Measurements from ENCODE around the gene TMEM183A. TPM values are rescaled to one million over a fixed set of nuclear protein-coding genes. Genes with fewer than 3 reads are reported as not detected.

The TMEM183A gene
- total RNA-seq, 1 donor from 2014 or later = 76.5 TPM

- no peak for TF ChIP-seq CTCF (conservative IDR thresholded peaks at IDR 0.05)
- peaks cover 14% of the 10 kb centered on the region for H3K4me1 Mint-ChIP-seq
Measured at GRCh38 chr1:203060115-203060514, 52.9 kb downstream of the TMEM183A start.

GRCh38 chr1:203063287-203063686 lies 56.1 kb downstream of the TMEM183A start:
- H3K27ac Mint-ChIP-seq (ENCODE audit: unreplicated experiment) = no peak overlapping the region
- H3K9me3 Mint-ChIP-seq = no peaks in the 10 kb centered on the region
- no peaks in the 10 kb centered on the region for H3K27me3 Mint-ChIP-seq (ENCODE audit: low read depth)

More at GRCh38 chr1:203060115-203060514, 52.9 kb downstream of the TMEM183A start:
- H3K4me3 Mint-ChIP-seq = no peak overlapping the region
- no peak for DNase-seq (ENCODE audit: low read depth, low spot score)
- H3K27me3 Mint-ChIP-seq (ENCODE audit: low read depth) = no peaks in the 10 kb centered on the region
- H3K27ac Mint-ChIP-seq (ENCODE audit: unreplicated experiment) = no peak overlapping the region
- H3K36me3 Mint-ChIP-seq (ENCODE audit: low read depth) = no peaks in the 10 kb centered on the region
- no peaks in the 10 kb centered on the region for H3K9me3 Mint-ChIP-seq

GRCh38 chr1:203065191-203065590 lies 58.0 kb downstream of the TMEM183A start:
- Mint-ChIP-seq H3K27me3 (ENCODE audit: low read depth) (no peaks in the 10 kb centered on the region), H3K9me3 (no peaks in the 10 kb centered on the region), H3K4me1 (peaks cover 17% of the 10 kb centered on the region), H3K4me3 (no peak overlapping the region), H3K27ac (ENCODE audit: unreplicated experiment) (no peak overlapping the region), H3K36me3 (ENCODE audit: low read depth) (no peaks in the 10 kb centered on the region)
- TF ChIP-seq CTCF (conservative IDR thresholded peaks at IDR 0.05) = no peak
- no peak for DNase-seq (ENCODE audit: low read depth, low spot score)

More at GRCh38 chr1:203063287-203063686, 56.1 kb downstream of the TMEM183A start:
- no peak for DNase-seq (ENCODE audit: low read depth, low spot score)
- TF ChIP-seq CTCF (conservative IDR thresholded peaks at IDR 0.05) = no peak
- H3K4me3 Mint-ChIP-seq = no peak overlapping the region
- H3K36me3 Mint-ChIP-seq (ENCODE audit: low read depth) = no peaks in the 10 kb centered on the region
- H3K4me1 Mint-ChIP-seq = peaks cover 1% of the 10 kb centered on the region

- H3K4me1 Mint-ChIP-seq = peaks cover 17% of the 10 kb centered on the region
- DNase-seq (ENCODE audit: low read depth, low spot score) = no peak
- no peaks in the 10 kb centered on the region for H3K9me3 Mint-ChIP-seq
- H3K36me3 Mint-ChIP-seq (ENCODE audit: low read depth) = no peaks in the 10 kb centered on the region
- H3K27ac Mint-ChIP-seq (ENCODE audit: unreplicated experiment) = no peak overlapping the region
- TF ChIP-seq CTCF (conservative IDR thresholded peaks at IDR 0.05) = no peak
- H3K27me3 Mint-ChIP-seq (ENCODE audit: low read depth) = no peaks in the 10 kb centered on the region
- no peak overlapping the region for H3K4me3 Mint-ChIP-seq
Measured at GRCh38 chr1:203065986-203066385, 58.8 kb downstream of the TMEM183A start.

GRCh38 chr1:203066965-203067364 lies 59.8 kb downstream of the TMEM183A start:
- H3K27me3 Mint-ChIP-seq (ENCODE audit: low read depth) = no peaks in the 10 kb centered on the region
- no peak overlapping the region for H3K4me3 Mint-ChIP-seq
- no peak for TF ChIP-seq CTCF (conservative IDR thresholded peaks at IDR 0.05)
- peaks cover 17% of the 10 kb centered on the region for H3K4me1 Mint-ChIP-seq
- no peaks in the 10 kb centered on the region for H3K9me3 Mint-ChIP-seq
- no peak overlapping the region for H3K27ac Mint-ChIP-seq (ENCODE audit: unreplicated experiment)
- no peaks in the 10 kb centered on the region for H3K36me3 Mint-ChIP-seq (ENCODE audit: low read depth)
- no peak for DNase-seq (ENCODE audit: low read depth, low spot score)

Data from neural crest cell (in vitro differentiated cells).